Testis (tissue), 2 donors: ENCODE results near the gene FILIP1L.

Experiments
- CTCF ChIP-seq, 3 experiments: fragments of 450-650 bp in 2 of 3; fragments of 200-600 bp in 1 of 3; sonication (generic) in 1 of 3; IDR thresholded peaks; one replicate each; pipeline ENCODE4 v1.5.1; 2016 to 2019; ENCODE audit warnings: antibody characterized with exemption in 3 of 3, mild to moderate bottlenecking in 2 of 3, moderate library complexity in 1 of 3
- POLR2A ChIP-seq: fragments of 450-650 bp; IDR thresholded peaks from one replicate; pipeline ENCODE4 v1.6.1; 2017; ENCODE audit warnings: antibody characterized with exemption, mild to moderate bottlenecking, moderate library complexity

GRCh38 chr3:100088735-100089368 lies 25.4 kb downstream of the FILIP1L start:
- TF ChIP-seq POLR2A (no peak), CTCF (IDR thresholded peaks at IDR 0.05) (no peak)
